Astrocyte of the spinal cord (primary cell): Measurements from ENCODE around the gene RMC1.

Experiments
- DNase-seq: peaks from one replicate; pipeline ENCODE4 v3.0.0; 2011; ENCODE audit warnings: low read depth, low spot score
- H3K4me3 ChIP-seq: 2 replicates; pipeline ENCODE4 v1.5.1; 2011; ENCODE audit warnings: low read depth, mild to moderate bottlenecking, low read length, moderate library complexity
- CTCF ChIP-seq: IDR thresholded peaks from 2 replicates; pipeline ENCODE4 v1.5.1; 2012; ENCODE audit warnings: low read depth, mild to moderate bottlenecking, low read length, inconsistent platforms
- in situ Hi-C: cut with HindIII; loops from 2 replicates; pipeline ENCODE4 v1.10.0; 2017; ENCODE audit warnings: low sequenced_read_pairs

RMC1 gene

GRCh38 chr18:23503038-23503962 lies at the start of gene RMC1:
Gene RMC1, plus strand, starts transcription at chr18:23503511. Its CDS starts 108 bp downstream, at chr18:23503619.
- TF ChIP-seq CTCF = no peak
- peak within 1 kb of the TSS; percentile 78 for H3K4me3 ChIP-seq
- in situ Hi-C loops = no loop called here
- peak; percentile 95 for DNase-seq

GRCh38 chr18:23453680-23454058 lies 49.6 kb upstream of the RMC1 start:
- DNase-seq = peak; percentile 48
- peak overlapping the region; percentile 83 for H3K4me3 ChIP-seq
- in situ Hi-C loops = no loop called here
- no peak for TF ChIP-seq CTCF

- in situ Hi-C loops = no loop called here
- DNase-seq = no peak
- TF ChIP-seq CTCF = no peak
- H3K4me3 ChIP-seq = no peak overlapping the region
Measured at GRCh38 chr18:23456835-23457234, 46.5 kb upstream of the RMC1 start.

GRCh38 chr18:23458830-23459529 lies 44.3 kb upstream of the RMC1 start:
- DNase-seq = no peak
- in situ Hi-C loops = no loop called here
- H3K4me3 ChIP-seq = no peak overlapping the region
- no peak for TF ChIP-seq CTCF

- in situ Hi-C loops = no loop called here
- no peak overlapping the region for H3K4me3 ChIP-seq
- no peak for TF ChIP-seq CTCF
- no peak for DNase-seq
Measured at GRCh38 chr18:23459530-23459921, 43.8 kb upstream of the RMC1 start.

- TF ChIP-seq CTCF = no peak
- no peak overlapping the region for H3K4me3 ChIP-seq
- in situ Hi-C loops = no loop called here
- DNase-seq = no peak
Measured at GRCh38 chr18:23460285-23461273, 42.7 kb upstream of the RMC1 start.
